ENCODE results near the gene TEX26. TPM values are rescaled to one million over a fixed set of nuclear protein-coding genes. Genes with fewer than 3 reads are reported as not detected.

Gene TEX26
- total RNA-seq, 2 experiments from 2014 or later = not detected

- DNase-seq (ENCODE audit: low spot score) = no peak
- Histone ChIP-seq H3K36me3 (ENCODE audit: insufficient read depth, low read length) (no peaks in the 10 kb centered on the region), H3K4me1 (ENCODE audit: insufficient read depth, low read length, poor library complexity, severe bottlenecking) (no peaks in the 10 kb centered on the region), H3K79me2 (ENCODE audit: insufficient read depth, low read depth, low read length) (no peaks in the 10 kb centered on the region), H2AFZ (ENCODE audit: low read length) (no peak overlapping the region), H3K4me3 (ENCODE audit: low read depth, low read length, poor library complexity, severe bottlenecking) (no peak overlapping the region), H3K27ac (ENCODE audit: low read depth, low read length, poor library complexity, severe bottlenecking) (no peak overlapping the region), H3K9me2 (ENCODE audit: insufficient read depth, low read length) (no peaks in the 10 kb centered on the region), H4K20me1 (ENCODE audit: insufficient read depth, low read length) (no peaks in the 10 kb centered on the region), H3K4me2 (ENCODE audit: low read length) (no peak overlapping the region), H3K9me3 (ENCODE audit: low read length) (0 out of 2 replicates have a peak, but pooled peaks cover 9% of the 10 kb centered on the region)
- ChIA-PET POLR2A (interaction anchor here (0.6 to 0.7 kb wide), 2 partner anchors 13 to 37 kb away, joined by 3 to 4 read pairs; no protein-coding TSS in a partner anchor), CTCF (ENCODE audit: unreplicated experiment) (no interaction called here)
- TF ChIP-seq EZH2phosphoT487 (IDR thresholded peaks at IDR 0.05; ENCODE audit: borderline replicate concordance, low read depth, low read length) = no peak
- no peak for TF ChIP-seq CTCF (conservative IDR thresholded peaks at IDR 0.05; ENCODE audit: low read length)
- intact Hi-C loops (cut with micrococcal nuclease; ENCODE audit: unreplicated experiment) = no loop called here
- no TSS peak for BruUV-seq (replicated peaks)
Measured at GRCh38 chr13:30957258-30957943, 24.9 kb downstream of the TEX26 start.

GRCh38 chr13:30959678-30960077 lies 27.2 kb downstream of the TEX26 start:
- no peak overlapping the region for H3K4me2 ChIP-seq (ENCODE audit: low read length)
- no peak for DNase-seq (ENCODE audit: low spot score)
- no TSS peak for BruUV-seq (replicated peaks)
- no peaks in the 10 kb centered on the region for H3K9me2 ChIP-seq (ENCODE audit: insufficient read depth, low read length)
- POLR2A ChIA-PET = interaction anchor here (1.3 kb wide), 1 partner anchor 10 kb away, joined by 4 read pairs; no protein-coding TSS in a partner anchor
- no peaks in the 10 kb centered on the region for H3K4me1 ChIP-seq (ENCODE audit: insufficient read depth, low read length, poor library complexity, severe bottlenecking)
- H3K79me2 ChIP-seq (ENCODE audit: insufficient read depth, low read depth, low read length) = no peaks in the 10 kb centered on the region
- intact Hi-C loops (cut with micrococcal nuclease; ENCODE audit: unreplicated experiment) = no loop called here
- no peaks in the 10 kb centered on the region for H4K20me1 ChIP-seq (ENCODE audit: insufficient read depth, low read length)
- CTCF ChIA-PET (ENCODE audit: unreplicated experiment) = no interaction called here
- H3K36me3 ChIP-seq (ENCODE audit: insufficient read depth, low read length) = no peaks in the 10 kb centered on the region
- TF ChIP-seq CTCF (conservative IDR thresholded peaks at IDR 0.05; ENCODE audit: low read length) (no peak), EZH2phosphoT487 (IDR thresholded peaks at IDR 0.05; ENCODE audit: borderline replicate concordance, low read depth, low read length) (no peak)
- H3K9me3 ChIP-seq (ENCODE audit: low read length) = 0 out of 2 replicates have a peak, but pooled peaks cover 9% of the 10 kb centered on the region
- no peak overlapping the region for H3K27ac ChIP-seq (ENCODE audit: low read depth, low read length, poor library complexity, severe bottlenecking)
- no peak overlapping the region for H2AFZ ChIP-seq (ENCODE audit: low read length)
- H3K4me3 ChIP-seq (ENCODE audit: low read depth, low read length, poor library complexity, severe bottlenecking) = no peak overlapping the region

GRCh38 chr13:30963791-30964190 lies 31.3 kb downstream of the TEX26 start:
- CTCF ChIA-PET (ENCODE audit: unreplicated experiment) = interaction anchor here (0.6 kb wide), 1 partner anchor 127 kb away, joined by 3 read pairs; no protein-coding TSS in a partner anchor
- Histone ChIP-seq H4K20me1 (ENCODE audit: insufficient read depth, low read length) (no peaks in the 10 kb centered on the region), H3K79me2 (ENCODE audit: insufficient read depth, low read depth, low read length) (no peaks in the 10 kb centered on the region), H3K9me3 (ENCODE audit: low read length) (0 out of 2 replicates have a peak, but pooled peaks cover 9% of the 10 kb centered on the region), H3K4me3 (ENCODE audit: low read depth, low read length, poor library complexity, severe bottlenecking) (no peak overlapping the region), H3K4me1 (ENCODE audit: insufficient read depth, low read length, poor library complexity, severe bottlenecking) (no peaks in the 10 kb centered on the region), H3K4me2 (ENCODE audit: low read length) (no peak overlapping the region), H3K27ac (ENCODE audit: low read depth, low read length, poor library complexity, severe bottlenecking) (no peak overlapping the region), H3K36me3 (ENCODE audit: insufficient read depth, low read length) (no peaks in the 10 kb centered on the region), H3K9me2 (ENCODE audit: insufficient read depth, low read length) (no peaks in the 10 kb centered on the region), H2AFZ (ENCODE audit: low read length) (no peak overlapping the region)
- no TSS peak for BruUV-seq (replicated peaks)
- intact Hi-C loops (cut with micrococcal nuclease; ENCODE audit: unreplicated experiment) = no loop called here
- no peak for DNase-seq (ENCODE audit: low spot score)
- POLR2A ChIA-PET = no interaction called here
- TF ChIP-seq CTCF (conservative IDR thresholded peaks at IDR 0.05; ENCODE audit: low read length) (no peak), EZH2phosphoT487 (IDR thresholded peaks at IDR 0.05; ENCODE audit: borderline replicate concordance, low read depth, low read length) (no peak)

All from OCI-LY7 (cell line).